K562 (cell line): ENCODE results near the gene INSL3. TPM values are rescaled to one million over a fixed set of nuclear protein-coding genes. Genes with fewer than 3 reads are reported as not detected.

Experiments used
- CCNT2 ChIP-seq: IDR thresholded peaks from 2 replicates; pipeline ENCODE4 v1.6.1; 2011; ENCODE audit warnings: borderline replicate concordance, low read depth, mild to moderate bottlenecking, moderate library complexity, mixed read lengths, low read length; ENCODE audit not compliant: insufficient read length; ENCODE audit errors: extremely low read depth
- CTCFL ChIP-seq: IDR thresholded peaks from 2 replicates; pipeline ENCODE4 v1.6.1; 2011; ENCODE audit warnings: borderline replicate concordance, low read depth, mild to moderate bottlenecking, moderate library complexity, low read length; ENCODE audit not compliant: insufficient read depth, poor library complexity, severe bottlenecking
- FOS ChIP-seq: IDR thresholded peaks from 3 replicates; pipeline ENCODE4 v1.6.1; 2011; ENCODE audit not compliant: insufficient read length; ENCODE audit errors: extremely low read depth
- GATAD2B ChIP-seq: fragments of 450-650 bp; IDR thresholded peaks from 2 replicates; pipeline ENCODE4 v1.6.1; 2017; ENCODE audit warnings: mild to moderate bottlenecking, borderline replicate concordance
- HIVEP1 ChIP-seq: fragments of 250-450 bp; sonication (Bioruptor Pico); IDR thresholded peaks from 2 replicates; pipeline ENCODE4 v1.4.0; 2020; ENCODE audit warnings: mild to moderate bottlenecking
- KAT8 ChIP-seq: fragments of 450-650 bp; IDR thresholded peaks from 2 replicates; pipeline ENCODE4 v1.6.1; 2016; ENCODE audit warnings: low read depth, mild to moderate bottlenecking
- MECOM ChIP-seq: fragments of 250-450 bp; sonication (Bioruptor Pico); IDR thresholded peaks from 2 replicates; pipeline ENCODE4 v1.8.0; 2022; ENCODE audit warnings: inconsistent platforms
- NR3C1 ChIP-seq: sonication (generic); formaldehyde crosslinking; IDR thresholded peaks from 2 replicates; pipeline ENCODE4 v1.8.1; 2022; ENCODE audit warnings: missing genetic modification reagents
- NUFIP1 ChIP-seq: fragments of 450-650 bp; IDR thresholded peaks from 2 replicates; pipeline ENCODE4 v1.6.1; 2018; ENCODE audit not compliant: partially characterized antibody
- RHOXF2B ChIP-seq: fragments of 250-450 bp; sonication (Bioruptor Pico); conservative IDR thresholded peaks from 2 replicates; pipeline ENCODE4 v1.5.1; 2021
- SMC3 ChIP-seq: conservative IDR thresholded peaks from 2 replicates; pipeline ENCODE4 v1.6.1; 2011; ENCODE audit warnings: low read depth, low read length, improper control_type of control experiment; ENCODE audit not compliant: insufficient read depth
- SPI1 ChIP-seq: IDR thresholded peaks from 2 replicates; pipeline ENCODE4 v1.6.1; 2011; ENCODE audit warnings: low read depth, low read length, control low read depth, borderline replicate concordance
- SRSF3 ChIP-seq: fragments of 200-400 bp; formaldehyde crosslinking; IDR thresholded peaks from 2 replicates; pipeline ENCODE4 v1.6.1; 2016; ENCODE audit warnings: mild to moderate bottlenecking, low read length, moderate library complexity; ENCODE audit not compliant: insufficient read depth
- TAF9B ChIP-seq: fragments of 450-650 bp; IDR thresholded peaks from 2 replicates; pipeline ENCODE4 v1.6.1; 2018; ENCODE audit warnings: mild to moderate bottlenecking; ENCODE audit not compliant: partially characterized antibody
- TCF7L2 ChIP-seq: fragments of 150-350 bp; IDR thresholded peaks from 2 replicates; pipeline ENCODE4 v1.6.1; 2016; ENCODE audit warnings: low read depth, mild to moderate bottlenecking, low read length, moderate library complexity
- TOE1 ChIP-seq, 2 experiments: fragments of 450-650 bp in 1 of 2; sonication (generic) in 1 of 2; formaldehyde crosslinking in 1 of 2; IDR thresholded peaks; 2 replicates each; pipeline versions ENCODE4 v1.7.1 to v1.8.0; 2016 to 2022; ENCODE audit warnings: borderline replicate concordance in 2 of 2, mild to moderate bottlenecking in 2 of 2, antibody characterized with exemption in 1 of 2, inconsistent platforms in 1 of 2, low read depth in 1 of 2, missing genetic modification reagents in 1 of 2, moderate library complexity in 1 of 2
- ZBTB17 ChIP-seq: fragments of 450-650 bp; formaldehyde crosslinking; IDR thresholded peaks from 2 replicates; pipeline ENCODE4 v1.4.0; 2020; ENCODE audit warnings: mild to moderate bottlenecking
- ZNF121 ChIP-seq: sonication (generic); formaldehyde crosslinking; conservative IDR thresholded peaks from 2 replicates; pipeline ENCODE4 v1.8.0; 2022; ENCODE audit warnings: missing genetic modification reagents
- ZNF589 ChIP-seq: fragments of 200-800 bp; sonication (Bioruptor generic); IDR thresholded peaks from 2 replicates; pipeline ENCODE4 v1.6.1; 2016; ENCODE audit warnings: low read depth, missing genetic modification characterization, missing compliant biosample characterization
- ZSCAN32 ChIP-seq: fragments of 450-650 bp; formaldehyde crosslinking; IDR thresholded peaks from 2 replicates; pipeline ENCODE4 v1.4.0; 2020; ENCODE audit warnings: mild to moderate bottlenecking, moderate library complexity
- polyA plus RNA-seq, 8 experiments: library from polyadenylated mRNA; depleted of rRNA in 4 of 8; stranded (reverse) in 5 of 8; unstranded in 3 of 8; fragments of >200 nt; fragmentation: Nextera tagmentation in 2 of 8; fragmentation: Illumina TruSeq in 1 of 8; extraction: Ambion mirVana in 2 of 8; extraction: Trizol in 1 of 8; gene quantifications; 2 replicates each; pipeline versions ENCODE4 v1.2.1 to v1.2.3, GENCODE V29; 2011 to 2014; ENCODE audit warnings: inconsistent platforms in 1 of 8, missing spikeins in 1 of 8
- total RNA-seq, 7 experiments: library from RNA; depleted of rRNA in 6 of 7; stranded (reverse); fragments of >200 nt in 6 of 7; fragmentation: Illumina TruSeq in 2 of 7; extraction: Trizol in 2 of 7; gene quantifications; 2 replicates each; pipeline versions ENCODE4 v1.2.1 to v1.2.3, GENCODE V29; 2011 to 2021; ENCODE audit warnings: low replicate concordance in 1 of 7
- TF ChIP-seq, protein P1 (sequence below), 2 experiments: fragments of 450-650 bp in 1 of 2; IDR thresholded peaks; 2 replicates each; pipeline ENCODE4 v1.6.1; 2011 to 2017; ENCODE audit warnings: low read depth in 2 of 2, antibody characterized with exemption in 1 of 2, borderline replicate concordance in 1 of 2, low read length in 1 of 2, mild to moderate bottlenecking in 1 of 2, mixed read lengths in 1 of 2; ENCODE audit not compliant: control insufficient read depth in 1 of 2

The INSL3 gene
- total and polyA plus RNA-seq, 9 of the 15 experiments (the other 6 are each of a cell fraction or from before 2014, with no cell fraction given), result not detected

DNA sequence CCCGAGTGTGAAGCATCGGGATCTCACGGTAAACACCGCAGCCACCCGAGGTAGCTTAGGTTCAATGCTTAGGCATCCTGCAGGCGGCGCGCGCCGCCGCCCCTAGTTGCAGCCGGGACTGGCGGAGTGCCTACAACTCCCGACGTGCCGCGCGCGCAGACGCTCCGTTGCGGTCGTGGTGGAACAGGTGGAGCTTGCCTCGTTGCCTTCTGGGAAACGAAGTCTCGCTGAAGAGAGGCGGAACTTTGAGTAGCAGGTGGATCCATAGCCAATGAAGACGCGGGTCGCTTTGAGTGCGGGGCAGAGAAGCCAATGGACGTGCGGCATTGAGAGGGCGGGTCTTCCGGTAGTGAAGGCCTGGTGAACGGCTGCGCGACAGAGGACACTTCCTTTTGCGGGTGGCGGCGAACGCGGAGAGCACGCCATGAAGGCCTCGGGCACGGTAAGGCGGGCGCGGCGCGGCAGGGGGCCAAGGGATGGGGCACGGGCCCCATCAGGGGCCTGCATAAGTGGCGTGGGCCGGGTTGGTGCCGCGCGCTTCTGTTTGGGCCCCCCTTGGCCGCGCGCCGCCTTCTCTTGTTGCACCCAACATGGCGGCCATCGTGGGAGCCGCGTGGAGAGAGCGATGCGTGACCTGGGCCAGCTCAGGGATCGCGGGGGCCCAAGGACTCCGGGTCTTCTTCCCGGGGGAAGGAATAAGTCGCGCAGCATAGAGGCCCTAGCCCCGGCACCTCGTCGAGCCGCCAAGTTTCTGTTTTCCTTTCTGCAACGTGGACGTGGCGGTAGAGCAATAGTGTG is 38.4 kb upstream of the INSL3 start, which contains the start of gene RPL18A (continued):
- TF ChIP-seq CTCFL (peak; percentile 86), MECOM (no peak), ZNF589 (CRISPR knock-in tag) (no peak), ZSCAN32 (peak; percentile 61), HIVEP1 (no peak), NUFIP1 (no peak), TOE1 (IDR thresholded peaks at IDR 0.05; ENCODE audit: borderline replicate concordance) (no peak), TOE1 (CRISPR knock-in tag; IDR thresholded peaks at IDR 0.05; ENCODE audit: borderline replicate concordance, low read depth) (no peak), GATAD2B (no peak), SRSF3 (0 out of 2 replicates have a peak, but pooled peaks have one; percentile 31), CCNT2 (peak; percentile 61), TCF7L2 (no peak), ZBTB17 (CRISPR knock-in tag) (no peak), ZNF121 (no peak), FOS (peak; percentile 96), NR3C1 (CRISPR knock-in tag) (no peak), SPI1 (peak; percentile 71; the same call in 1 of the 2 replicates), KAT8 (no peak), TAF9B (peak; percentile 97), SMC3 (peak; percentile 93), RHOXF2B (CRISPR knock-in tag) (no peak)
- TF ChIP-seq, protein P1, sequence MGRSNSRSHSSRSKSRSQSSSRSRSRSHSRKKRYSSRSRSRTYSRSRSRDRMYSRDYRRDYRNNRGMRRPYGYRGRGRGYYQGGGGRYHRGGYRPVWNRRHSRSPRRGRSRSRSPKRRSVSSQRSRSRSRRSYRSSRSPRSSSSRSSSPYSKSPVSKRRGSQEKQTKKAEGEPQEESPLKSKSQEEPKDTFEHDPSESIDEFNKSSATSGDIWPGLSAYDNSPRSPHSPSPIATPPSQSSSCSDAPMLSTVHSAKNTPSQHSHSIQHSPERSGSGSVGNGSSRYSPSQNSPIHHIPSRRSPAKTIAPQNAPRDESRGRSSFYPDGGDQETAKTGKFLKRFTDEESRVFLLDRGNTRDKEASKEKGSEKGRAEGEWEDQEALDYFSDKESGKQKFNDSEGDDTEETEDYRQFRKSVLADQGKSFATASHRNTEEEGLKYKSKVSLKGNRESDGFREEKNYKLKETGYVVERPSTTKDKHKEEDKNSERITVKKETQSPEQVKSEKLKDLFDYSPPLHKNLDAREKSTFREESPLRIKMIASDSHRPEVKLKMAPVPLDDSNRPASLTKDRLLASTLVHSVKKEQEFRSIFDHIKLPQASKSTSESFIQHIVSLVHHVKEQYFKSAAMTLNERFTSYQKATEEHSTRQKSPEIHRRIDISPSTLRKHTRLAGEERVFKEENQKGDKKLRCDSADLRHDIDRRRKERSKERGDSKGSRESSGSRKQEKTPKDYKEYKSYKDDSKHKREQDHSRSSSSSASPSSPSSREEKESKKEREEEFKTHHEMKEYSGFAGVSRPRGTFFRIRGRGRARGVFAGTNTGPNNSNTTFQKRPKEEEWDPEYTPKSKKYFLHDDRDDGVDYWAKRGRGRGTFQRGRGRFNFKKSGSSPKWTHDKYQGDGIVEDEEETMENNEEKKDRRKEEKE (IDR thresholded peaks at IDR 0.05; ENCODE audit: borderline replicate concordance in 1 of 2, control insufficient read depth in 1 of 2, low read depth in 2 of 2, low read length in 1 of 2), result no peak
